Neural crest cell (in vitro differentiated cells): Measurements from ENCODE around the gene LRWD1. TPM values are rescaled to one million over a fixed set of nuclear protein-coding genes. Genes with fewer than 3 reads are reported as not detected.
A peak's percentile ranks its signal among the peaks of the same experiment; 100 is the strongest.

Experiments
- DNase-seq: peaks from one replicate; pipeline ENCODE4 v3.0.0; 2021; ENCODE audit warnings: low read depth, mixed read lengths, low spot score
- H3K27ac Mint-ChIP-seq: one replicate; pipeline ENCODE4 v1.8.0; 2021; ENCODE audit warnings: mild to moderate bottlenecking, mixed read lengths; ENCODE audit not compliant: unreplicated experiment
- H3K27me3 Mint-ChIP-seq: 2 replicates; pipeline ENCODE4 v1.8.0; 2021; ENCODE audit warnings: low read depth, mild to moderate bottlenecking, mixed read lengths
- H3K36me3 Mint-ChIP-seq: 2 replicates; pipeline ENCODE4 v1.8.0; 2021; ENCODE audit warnings: low read depth, mild to moderate bottlenecking, mixed read lengths
- H3K4me1 Mint-ChIP-seq: 2 replicates; pipeline ENCODE4 v1.8.0; 2021; ENCODE audit warnings: mixed read lengths
- H3K4me3 Mint-ChIP-seq: one replicate; pipeline ENCODE4 v1.8.0; 2021; ENCODE audit warnings: mild to moderate bottlenecking, mixed read lengths
- H3K9me3 Mint-ChIP-seq: 2 replicates; pipeline ENCODE4 v1.8.0; 2021; ENCODE audit warnings: mixed read lengths
- total RNA-seq: library from RNA; stranded (reverse); gene quantifications from 2 replicates; pipeline ENCODE4 v1.2.1, GENCODE V29; 2021
- TF ChIP-seq, protein P1 (sequence below): fragments of 200-600 bp; sonication (generic); conservative IDR thresholded peaks from 2 replicates; pipeline ENCODE4 v1.5.0; 2021; ENCODE audit warnings: antibody characterized with exemption, mild to moderate bottlenecking

Gene LRWD1
- total RNA-seq, 1 donor from 2014 or later: 36.7 TPM

GRCh38 chr7:102434039-102434486 lies 30.7 kb upstream of the LRWD1 start:
- Mint-ChIP-seq H3K27ac (peak overlapping the region; percentile 93), H3K27me3 (peaks cover 3% of the 10 kb centered on the region), H3K9me3 (no peaks in the 10 kb centered on the region), H3K36me3 (peaks cover 1% of the 10 kb centered on the region), H3K4me1 (peaks cover 23% of the 10 kb centered on the region), H3K4me3 (peak overlapping the region; percentile 88)
- DNase-seq: no peak
- TF ChIP-seq, protein P1, sequence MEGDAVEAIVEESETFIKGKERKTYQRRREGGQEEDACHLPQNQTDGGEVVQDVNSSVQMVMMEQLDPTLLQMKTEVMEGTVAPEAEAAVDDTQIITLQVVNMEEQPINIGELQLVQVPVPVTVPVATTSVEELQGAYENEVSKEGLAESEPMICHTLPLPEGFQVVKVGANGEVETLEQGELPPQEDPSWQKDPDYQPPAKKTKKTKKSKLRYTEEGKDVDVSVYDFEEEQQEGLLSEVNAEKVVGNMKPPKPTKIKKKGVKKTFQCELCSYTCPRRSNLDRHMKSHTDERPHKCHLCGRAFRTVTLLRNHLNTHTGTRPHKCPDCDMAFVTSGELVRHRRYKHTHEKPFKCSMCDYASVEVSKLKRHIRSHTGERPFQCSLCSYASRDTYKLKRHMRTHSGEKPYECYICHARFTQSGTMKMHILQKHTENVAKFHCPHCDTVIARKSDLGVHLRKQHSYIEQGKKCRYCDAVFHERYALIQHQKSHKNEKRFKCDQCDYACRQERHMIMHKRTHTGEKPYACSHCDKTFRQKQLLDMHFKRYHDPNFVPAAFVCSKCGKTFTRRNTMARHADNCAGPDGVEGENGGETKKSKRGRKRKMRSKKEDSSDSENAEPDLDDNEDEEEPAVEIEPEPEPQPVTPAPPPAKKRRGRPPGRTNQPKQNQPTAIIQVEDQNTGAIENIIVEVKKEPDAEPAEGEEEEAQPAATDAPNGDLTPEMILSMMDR: no peak

DNA sequence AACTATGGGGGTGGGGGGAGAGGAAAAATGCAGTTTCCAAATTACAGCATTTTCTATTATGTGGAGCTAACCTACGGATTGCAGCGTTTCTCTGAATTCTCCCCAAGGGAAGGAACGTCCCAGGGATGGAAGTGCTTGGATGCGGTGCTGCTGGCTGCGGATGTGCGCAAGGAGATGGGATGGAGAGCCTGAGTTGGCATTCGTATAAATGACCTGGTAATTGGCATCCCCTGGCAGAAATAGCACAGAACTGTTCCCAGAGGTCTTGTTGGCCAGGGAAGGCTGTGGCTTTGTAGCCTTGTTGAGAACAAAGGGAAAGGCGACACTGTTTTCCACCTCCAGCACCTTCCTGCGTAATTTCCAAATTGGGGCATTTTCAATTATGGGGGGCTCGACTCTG lies 28.7 kb upstream of the LRWD1 start:
- Mint-ChIP-seq H3K27ac (no peak overlapping the region), H3K27me3 (peaks cover 3% of the 10 kb centered on the region), H3K4me3 (peak overlapping the region; percentile 88), H3K4me1 (peaks cover 27% of the 10 kb centered on the region), H3K9me3 (no peaks in the 10 kb centered on the region), H3K36me3 (peaks cover 3% of the 10 kb centered on the region)
- TF ChIP-seq, protein P1: no peak
- no peak for DNase-seq

- TF ChIP-seq, protein P1: no peak
- Mint-ChIP-seq H3K4me3 (peak overlapping the region; percentile 49), H3K36me3 (peaks cover 10% of the 10 kb centered on the region), H3K9me3 (no peaks in the 10 kb centered on the region), H3K27ac (peak overlapping the region; percentile 27), H3K27me3 (no peaks in the 10 kb centered on the region), H3K4me1 (peaks cover 15% of the 10 kb centered on the region)
- no peak for DNase-seq
These were observed 24.6 kb upstream of the LRWD1 start for GRCh38 chr7:102439963-102440795.

- H3K9me3 Mint-ChIP-seq: no peaks in the 10 kb centered on the region
- DNase-seq: no peak
- H3K27me3 Mint-ChIP-seq: no peaks in the 10 kb centered on the region
- TF ChIP-seq, protein P1: no peak
- peaks cover 8% of the 10 kb centered on the region for H3K4me1 Mint-ChIP-seq
- peaks cover 7% of the 10 kb centered on the region for H3K36me3 Mint-ChIP-seq
- H3K27ac Mint-ChIP-seq: peak overlapping the region; percentile 19
- H3K4me3 Mint-ChIP-seq: no peak overlapping the region
These were observed 19.7 kb upstream of the LRWD1 start for GRCh38 chr7:102444961-102445673.

GRCh38 chr7:102445674-102446071 lies 19.1 kb upstream of the LRWD1 start:
- no peak for DNase-seq
- TF ChIP-seq, protein P1: no peak
- Mint-ChIP-seq H3K9me3 (no peaks in the 10 kb centered on the region), H3K4me3 (no peak overlapping the region), H3K4me1 (peaks cover 9% of the 10 kb centered on the region), H3K27ac (peak overlapping the region; percentile 75), H3K27me3 (no peaks in the 10 kb centered on the region), H3K36me3 (peaks cover 7% of the 10 kb centered on the region)
